Chondrocyte (in vitro differentiated cells): ENCODE data around the gene MS4A13. TPM values are rescaled to one million over a fixed set of nuclear protein-coding genes. Genes with fewer than 3 reads are reported as not detected.
A peak's percentile ranks its signal among the peaks of the same experiment; 100 is the strongest.

ENCODE experiments used
- DNase-seq: peaks from one replicate; pipeline ENCODE4 v3.0.0; 2021; ENCODE audit warnings: mixed read lengths, low spot score
- H3K27ac Mint-ChIP-seq: one replicate; pipeline ENCODE4 v1.8.0; 2021; ENCODE audit warnings: mild to moderate bottlenecking, moderate library complexity, mixed read lengths; ENCODE audit not compliant: unreplicated experiment
- H3K27me3 Mint-ChIP-seq: 2 replicates; pipeline ENCODE4 v1.8.0; 2021; ENCODE audit warnings: low read depth, mixed read lengths
- H3K36me3 Mint-ChIP-seq: 2 replicates; pipeline ENCODE4 v1.8.0; 2021; ENCODE audit warnings: low read depth, mixed read lengths
- H3K4me1 Mint-ChIP-seq: 2 replicates; pipeline ENCODE4 v1.8.0; 2021; ENCODE audit warnings: low read depth, mild to moderate bottlenecking, mixed read lengths
- H3K4me3 Mint-ChIP-seq: one replicate; pipeline ENCODE4 v1.8.0; 2021; ENCODE audit warnings: mild to moderate bottlenecking, moderate library complexity, mixed read lengths; ENCODE audit not compliant: unreplicated experiment
- H3K9me3 Mint-ChIP-seq: 2 replicates; pipeline ENCODE4 v1.8.0; 2021; ENCODE audit warnings: low read depth, mixed read lengths
- CTCF ChIP-seq: fragments of 200-600 bp; sonication (generic); IDR thresholded peaks from 2 replicates; pipeline ENCODE4 v1.5.0; 2021; ENCODE audit warnings: antibody characterized with exemption, mild to moderate bottlenecking, moderate library complexity
- total RNA-seq: library from RNA; stranded (reverse); gene quantifications from 3 replicates; pipeline ENCODE4 v1.2.1, GENCODE V29; 2021

The MS4A13 gene
- total RNA-seq, 1 donor from 2014 or later: not detected

GRCh38 chr11:60485987-60486386 is 29.2 kb upstream of the MS4A13 start:
- Mint-ChIP-seq H3K36me3 (no peaks in the 10 kb centered on the region), H3K9me3 (no peaks in the 10 kb centered on the region), H3K27ac (no peak overlapping the region), H3K4me1 (no peaks in the 10 kb centered on the region), H3K4me3 (no peak overlapping the region), H3K27me3 (peaks cover 5% of the 10 kb centered on the region)
- DNase-seq: no peak
- peak; percentile 66 for TF ChIP-seq CTCF

- Mint-ChIP-seq H3K27me3 (peaks cover 5% of the 10 kb centered on the region), H3K27ac (no peak within 1 kb of the TSS), H3K4me1 (no peaks in the 10 kb centered on the region), H3K9me3 (no peaks in the 10 kb centered on the region), H3K36me3 (no peaks in the 10 kb centered on the region), H3K4me3 (no peak within 1 kb of the TSS)
- no peak for TF ChIP-seq CTCF
- no peak for DNase-seq
Observed at GRCh38 chr11:60492488-60493009, 22.6 kb upstream of the MS4A13 start, which contains the start of gene MS4A12. Gene MS4A12, plus strand, starts transcription at chr11:60492778. Its CDS starts 4,541 bp downstream, at chr11:60497319.

GRCh38 chr11:60493454-60493853 is 21.7 kb upstream of the MS4A13 start:
- no peak for TF ChIP-seq CTCF
- H3K36me3 Mint-ChIP-seq: no peaks in the 10 kb centered on the region
- peaks cover 2% of the 10 kb centered on the region for H3K27me3 Mint-ChIP-seq
- no peak overlapping the region for H3K27ac Mint-ChIP-seq
- H3K4me3 Mint-ChIP-seq: no peak overlapping the region
- peaks cover 2% of the 10 kb centered on the region for H3K4me1 Mint-ChIP-seq
- DNase-seq: no peak
- no peaks in the 10 kb centered on the region for H3K9me3 Mint-ChIP-seq

GRCh38 chr11:60498399-60498798 is 16.8 kb upstream of the MS4A13 start:
- H3K27me3 Mint-ChIP-seq: no peaks in the 10 kb centered on the region
- no peak for DNase-seq
- H3K4me3 Mint-ChIP-seq: no peak overlapping the region
- H3K36me3 Mint-ChIP-seq: no peaks in the 10 kb centered on the region
- H3K4me1 Mint-ChIP-seq: peaks cover 23% of the 10 kb centered on the region
- no peak for TF ChIP-seq CTCF
- no peaks in the 10 kb centered on the region for H3K9me3 Mint-ChIP-seq
- no peak overlapping the region for H3K27ac Mint-ChIP-seq

- no peaks in the 10 kb centered on the region for H3K36me3 Mint-ChIP-seq
- H3K4me3 Mint-ChIP-seq: no peak overlapping the region
- peaks cover 23% of the 10 kb centered on the region for H3K4me1 Mint-ChIP-seq
- no peak for TF ChIP-seq CTCF
- DNase-seq: no peak
- no peaks in the 10 kb centered on the region for H3K27me3 Mint-ChIP-seq
- H3K9me3 Mint-ChIP-seq: no peaks in the 10 kb centered on the region
- no peak overlapping the region for H3K27ac Mint-ChIP-seq
Observed at GRCh38 chr11:60498853-60499252, 16.3 kb upstream of the MS4A13 start.
